Limb (tissue), 2 donors: ENCODE results near the gene ENAH.
"Not testable (repeated sequence)": the region's sequence is repeated elsewhere in the genome, so short reads cannot be mapped to it uniquely, and the experiment has no call there.

Experiments
- DNase-seq, 2 donors: peaks; one replicate each; pipeline ENCODE4 v3.0.0-alpha.2; 2016; ENCODE audit errors: extremely low spot score in 2 of 2

ENAH gene

GRCh38 chr1:225532240-225532944 is 120.5 kb downstream of the ENAH start:
- no peak for DNase-seq

DNA sequence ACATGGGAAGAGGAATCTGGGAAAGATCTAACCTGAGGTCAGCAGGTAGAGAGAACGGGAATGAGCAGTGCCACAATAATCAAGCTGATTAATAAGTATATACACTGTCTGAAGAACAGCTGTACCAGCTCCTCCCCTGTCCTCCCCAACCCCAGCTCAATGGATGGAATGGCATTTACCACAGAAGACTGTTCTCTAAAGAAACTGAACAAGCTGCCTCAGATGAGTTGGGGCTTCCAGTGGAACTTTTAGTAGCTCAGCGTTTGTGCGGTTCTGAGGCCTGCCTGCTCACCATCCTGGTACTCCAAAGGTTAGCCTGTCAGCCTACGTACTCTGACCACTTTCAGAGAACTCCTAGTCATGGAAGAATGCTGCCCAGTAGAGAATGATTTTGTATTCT is 123.2 kb downstream of the ENAH start:
- no peak for DNase-seq

- no peak for DNase-seq
These were observed 125.3 kb downstream of the ENAH start for GRCh38 chr1:225527575-225527974.

DNA sequence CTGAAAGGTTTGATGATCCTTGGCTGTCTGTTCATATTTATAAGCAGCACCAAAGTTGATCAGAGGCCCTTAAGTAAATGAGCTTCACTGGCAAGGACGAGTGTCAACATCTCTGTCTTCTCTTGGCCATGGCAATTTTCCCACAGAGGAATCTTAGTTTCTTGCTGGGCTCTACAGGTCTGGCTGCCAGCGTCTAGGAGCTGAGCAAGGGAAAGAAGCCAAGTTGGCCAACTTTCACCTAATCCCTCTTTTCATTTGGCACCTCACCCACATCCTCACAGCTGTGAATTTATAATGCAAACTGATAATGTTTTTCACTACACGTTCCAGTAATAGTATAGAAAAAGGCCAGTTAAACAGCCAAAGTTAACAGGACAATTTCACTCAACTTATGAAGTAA is 126.0 kb downstream of the ENAH start:
- no peak for DNase-seq

- DNase-seq, result no peak
These were observed 127.5 kb downstream of the ENAH start for GRCh38 chr1:225525377-225525776.

DNA sequence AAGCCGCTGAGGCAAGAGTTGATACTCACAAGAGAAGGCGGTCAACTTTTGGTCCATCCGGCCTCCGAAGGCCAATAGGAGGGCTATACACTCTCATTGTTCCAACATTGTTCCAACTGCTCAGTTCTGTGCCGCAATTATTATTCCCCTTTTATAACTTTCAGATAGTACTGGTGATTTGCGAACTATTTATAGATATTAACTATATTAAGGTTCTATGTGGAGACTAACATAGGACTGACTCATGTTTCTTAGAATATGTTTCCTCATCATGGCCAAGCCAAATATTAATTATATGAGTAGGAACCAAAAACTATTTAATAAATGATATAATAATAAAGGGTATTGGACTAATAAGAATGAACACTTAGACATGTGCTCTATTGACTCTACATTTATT is 128.4 kb downstream of the ENAH start:
- no peak for DNase-seq

- DNase-seq, result no peak
These were observed 129.5 kb downstream of the ENAH start for GRCh38 chr1:225523263-225523950.

DNA sequence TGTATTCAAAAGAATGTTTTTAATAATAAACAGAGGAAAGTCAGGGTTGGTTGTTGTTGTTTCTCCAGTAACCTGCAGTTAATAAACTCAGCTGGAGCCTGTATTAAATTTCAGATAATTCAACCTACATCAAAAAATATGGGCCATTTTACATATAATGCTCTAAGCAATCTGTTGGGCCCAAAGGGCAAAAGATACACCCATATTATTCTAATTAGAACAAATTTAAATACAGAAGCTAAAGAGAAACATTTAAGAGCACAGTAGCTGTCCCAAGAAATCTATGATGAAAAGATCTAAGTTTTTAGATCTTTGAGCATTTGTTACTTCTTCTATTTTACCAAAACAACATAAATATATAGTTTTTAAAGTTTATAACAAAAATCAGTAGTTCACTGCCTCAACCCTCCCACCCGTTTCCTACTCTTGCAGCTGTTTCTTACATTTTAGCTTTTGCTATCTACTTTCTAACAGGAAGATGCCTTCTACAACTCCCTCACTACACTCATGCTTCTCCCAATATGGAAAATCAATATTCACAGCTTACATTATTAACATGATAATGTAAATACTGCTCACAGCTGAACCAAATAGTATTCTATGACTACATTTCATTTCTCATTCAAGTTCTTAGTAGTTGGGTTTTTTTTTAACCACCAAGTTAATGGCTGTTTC is 130.2 kb downstream of the ENAH start:
- no peak for DNase-seq

DNA sequence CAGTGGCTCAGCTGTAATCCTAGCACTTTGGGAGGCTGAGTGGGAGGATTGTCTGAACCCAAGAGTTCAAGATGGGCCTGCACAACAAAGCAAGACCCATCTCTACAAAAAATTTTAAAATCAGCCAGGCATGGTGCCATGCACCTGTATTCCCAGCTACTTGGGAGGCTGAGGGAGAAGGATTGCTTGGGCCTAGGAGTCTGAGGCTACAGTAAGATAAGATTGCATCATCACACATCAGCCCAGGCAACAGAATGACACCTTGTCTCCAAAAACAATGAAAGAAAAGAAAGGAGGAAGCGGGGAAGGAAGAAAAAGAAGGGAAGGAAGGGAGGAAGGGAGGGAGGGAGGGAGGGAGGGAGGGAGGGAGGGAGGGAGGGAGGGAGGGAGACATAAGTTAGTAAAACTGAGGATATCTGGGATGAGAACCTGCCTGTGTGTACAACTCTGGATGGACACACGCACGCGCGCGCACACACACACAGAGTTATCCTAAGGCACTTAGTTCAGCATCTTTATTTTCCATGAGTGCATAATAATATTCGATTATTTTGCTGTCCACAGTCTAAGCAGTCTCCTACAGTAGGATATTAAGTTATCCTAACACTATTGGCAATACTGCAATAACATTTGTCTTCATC is 132.2 kb downstream of the ENAH start:
- DNase-seq, result no peak

- DNase-seq, result no peak
These were observed 133.6 kb downstream of the ENAH start for GRCh38 chr1:225519166-225519863.

- no peak for DNase-seq
These were observed 135.2 kb downstream of the ENAH start for GRCh38 chr1:225517697-225518096.

- DNase-seq, result no peak
These were observed 135.7 kb downstream of the ENAH start for GRCh38 chr1:225517221-225517620.

- DNase-seq, result no peak
These were observed 138.2 kb downstream of the ENAH start for GRCh38 chr1:225514671-225515081.

GRCh38 chr1:225513576-225513975 is 139.3 kb downstream of the ENAH start:
- not testable (repeated sequence) for DNase-seq

GRCh38 chr1:225511828-225512381 is 141.0 kb downstream of the ENAH start:
- no peak for DNase-seq

DNA sequence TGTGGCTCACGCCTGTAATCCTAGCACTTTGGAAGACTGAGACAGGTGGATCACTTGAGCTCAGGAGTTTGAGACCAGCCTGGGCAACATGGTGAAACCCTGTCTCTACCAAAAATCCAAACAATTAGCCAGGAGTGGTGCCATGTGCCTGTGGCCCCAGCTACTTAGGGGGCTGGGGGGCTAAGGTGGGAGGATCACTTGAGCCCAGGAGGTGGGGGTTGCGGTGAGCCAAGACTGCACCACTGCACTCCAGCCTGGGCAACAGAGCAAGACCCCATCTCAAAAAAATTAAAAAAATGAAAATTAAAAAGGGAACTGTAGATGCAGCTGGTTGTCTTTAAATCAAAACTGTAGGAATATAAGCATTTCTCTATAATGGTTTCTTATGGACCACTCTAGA is 142.2 kb downstream of the ENAH start:
- not testable (repeated sequence) for DNase-seq

GRCh38 chr1:225509770-225510169 is 143.2 kb downstream of the ENAH start:
- no peak for DNase-seq

GRCh38 chr1:225509376-225509707 is 143.6 kb downstream of the ENAH start:
- no peak for DNase-seq

DNA sequence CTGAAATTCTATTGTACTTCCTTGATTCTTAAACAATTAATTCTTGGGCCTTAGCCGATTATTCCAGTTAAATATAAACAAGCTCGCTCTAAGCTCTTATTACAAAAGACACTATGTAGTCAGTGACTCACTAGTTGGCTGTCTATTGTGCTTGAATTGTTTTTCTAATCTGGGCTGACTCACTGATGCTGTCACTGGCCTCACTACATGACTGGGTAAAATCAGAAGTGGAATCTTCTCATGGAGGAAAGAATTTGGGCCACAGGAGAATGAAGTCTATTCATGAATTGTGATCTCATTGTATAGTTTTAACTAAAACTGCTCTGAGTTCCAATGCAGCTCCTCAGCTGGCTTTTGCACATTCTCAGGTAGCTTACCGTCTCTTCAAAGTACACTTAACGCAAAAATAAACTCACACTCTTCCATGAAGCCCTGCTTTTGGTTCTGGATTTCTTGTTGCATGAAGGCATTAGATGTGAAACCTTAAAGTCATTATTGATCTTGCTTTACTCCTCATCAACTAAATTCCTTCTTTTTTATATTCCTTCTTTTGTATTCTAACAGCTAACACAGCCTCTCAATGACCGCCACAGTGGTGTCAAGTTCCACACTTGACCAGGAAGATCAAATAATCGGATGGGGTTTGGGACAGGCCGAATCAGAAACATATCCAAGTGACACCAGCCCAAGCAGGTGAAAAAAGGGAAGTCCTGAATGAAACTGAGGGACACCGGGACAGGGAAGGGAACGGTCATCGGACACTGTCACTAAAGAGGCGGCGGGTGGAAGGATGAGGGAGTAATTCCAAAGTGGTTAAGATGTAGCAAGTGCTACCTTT is 144.2 kb downstream of the ENAH start:
- DNase-seq, result no peak

DNA sequence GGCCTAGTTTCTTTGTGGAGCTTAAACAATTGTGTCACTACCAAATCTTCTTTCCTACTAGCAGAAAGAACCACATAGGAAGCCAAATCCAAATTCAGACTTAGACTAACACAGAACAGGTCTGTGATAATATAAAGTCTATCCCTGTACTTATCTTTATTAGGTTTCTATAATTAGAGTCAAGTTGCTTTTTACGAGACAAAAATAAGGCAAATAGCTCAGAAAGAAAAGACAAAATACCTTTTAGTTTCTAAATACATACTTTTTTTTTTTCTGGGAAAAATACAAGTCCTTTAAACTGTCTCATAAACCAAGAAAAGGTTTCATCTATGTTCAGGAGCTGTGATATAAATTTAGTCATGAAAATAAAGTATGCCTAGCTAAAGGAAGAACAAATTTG is 146.2 kb downstream of the ENAH start:
- DNase-seq, result no peak
